SJSA1 (cell line): ENCODE results near the gene DPPA2. TPM values are rescaled to one million over a fixed set of nuclear protein-coding genes. Genes with fewer than 3 reads are reported as not detected.
A peak's percentile ranks its signal among the peaks of the same experiment; 100 is the strongest.

Source experiments
- DNase-seq, 2 experiments: peaks; one replicate each; pipeline ENCODE4 v3.0.0-alpha.2; 2015 to 2020; ENCODE audit warnings: low spot score in 2 of 2, low read depth in 1 of 2
- H3K27ac ChIP-seq: fragments of 250-450 bp; sonication (Bioruptor Pico); 2 replicates; pipeline ENCODE4 v1.5.1; 2020; ENCODE audit warnings: mild to moderate bottlenecking, moderate library complexity
- H3K27me3 ChIP-seq: fragments of 250-450 bp; sonication (Bioruptor Pico); replicated peaks from 2 replicates; pipeline ENCODE4 v1.5.1; 2020; ENCODE audit warnings: mild to moderate bottlenecking, moderate library complexity
- H3K36me3 ChIP-seq: fragments of 250-450 bp; sonication (Bioruptor Pico); 2 replicates; pipeline ENCODE4 v1.5.1; 2020; ENCODE audit warnings: mild to moderate bottlenecking
- H3K4me1 ChIP-seq: fragments of 250-450 bp; sonication (Bioruptor Pico); replicated peaks from 2 replicates; pipeline ENCODE4 v1.6.1; 2021; ENCODE audit warnings: mild to moderate bottlenecking
- H3K4me3 ChIP-seq: fragments of 250-450 bp; sonication (Bioruptor Pico); 2 replicates; pipeline ENCODE4 v1.5.1; 2020; ENCODE audit warnings: mild to moderate bottlenecking
- H3K9me3 ChIP-seq: fragments of 250-450 bp; sonication (Bioruptor Pico); replicated peaks from 2 replicates; pipeline ENCODE4 v1.5.1; 2020; ENCODE audit warnings: mild to moderate bottlenecking
- total RNA-seq: library from RNA; depleted of rRNA; stranded (reverse); fragments of >200 nt; shearing (Covaris generic); gene quantifications from 2 replicates; pipeline ENCODE4 v1.2.3, GENCODE V29; 2014; rRNA removed

Gene DPPA2
- total RNA-seq, 1 experiment from 2014 or later = not detected

DNA sequence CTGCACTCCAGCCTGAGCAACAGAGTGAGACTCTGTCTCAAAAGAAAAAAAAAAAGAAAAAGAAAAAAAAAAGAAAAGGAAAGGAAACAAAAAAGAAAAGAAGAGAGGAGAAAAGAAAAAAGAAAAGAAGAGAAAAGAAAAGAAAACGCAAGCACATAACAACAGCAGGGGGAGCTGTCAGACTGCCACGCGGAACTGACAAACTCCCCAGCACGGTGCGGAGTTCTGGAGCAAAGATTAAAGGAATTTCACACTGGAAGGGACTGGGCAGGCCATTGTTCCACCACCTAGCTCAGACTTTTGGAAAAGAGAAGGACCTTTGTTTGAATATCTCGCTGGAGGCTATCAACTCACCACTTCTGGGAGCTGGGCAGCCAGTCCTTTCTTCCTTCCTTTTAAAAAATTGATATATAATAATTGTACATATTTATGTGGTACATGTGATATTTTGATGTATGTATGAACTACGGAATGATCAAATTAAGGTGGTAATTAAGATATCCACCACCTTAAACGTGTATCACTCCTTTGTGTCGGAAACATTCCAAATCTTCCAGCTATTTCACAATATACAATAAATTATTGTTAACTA is 40.5 kb downstream of the DPPA2 start:
- no peaks in the 10 kb centered on the region for H3K4me1 ChIP-seq
- peak in 1 of 2 experiments; percentile 10 for DNase-seq
- H3K9me3 ChIP-seq = no peaks in the 10 kb centered on the region
- H3K36me3 ChIP-seq = no peaks in the 10 kb centered on the region
- no peaks in the 10 kb centered on the region for H3K27me3 ChIP-seq
- H3K4me3 ChIP-seq = no peak overlapping the region
- H3K27ac ChIP-seq = no peak overlapping the region

DNA sequence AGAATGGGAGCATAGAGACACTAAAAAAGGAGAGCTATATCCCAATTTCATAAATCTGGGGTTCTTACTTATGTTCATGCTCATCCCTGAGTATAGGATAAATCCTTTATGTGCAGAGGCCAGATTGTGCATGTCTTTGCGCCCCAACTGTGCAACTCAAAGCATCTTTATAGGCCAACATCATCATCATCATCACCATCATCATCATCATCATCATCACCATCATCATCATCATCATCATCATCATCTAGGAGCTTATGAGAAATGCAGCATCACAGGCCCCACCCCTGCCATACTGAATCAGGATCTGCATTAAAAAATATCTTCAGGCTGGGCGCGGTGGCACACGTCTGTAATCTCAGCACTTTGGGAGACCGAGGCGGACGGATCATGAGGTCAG is 45.5 kb downstream of the DPPA2 start:
- DNase-seq = no peak
- Histone ChIP-seq H3K27ac (no peak overlapping the region), H3K4me1 (no peaks in the 10 kb centered on the region), H3K27me3 (no peaks in the 10 kb centered on the region), H3K36me3 (no peaks in the 10 kb centered on the region), H3K4me3 (no peak overlapping the region), H3K9me3 (no peaks in the 10 kb centered on the region)

DNA sequence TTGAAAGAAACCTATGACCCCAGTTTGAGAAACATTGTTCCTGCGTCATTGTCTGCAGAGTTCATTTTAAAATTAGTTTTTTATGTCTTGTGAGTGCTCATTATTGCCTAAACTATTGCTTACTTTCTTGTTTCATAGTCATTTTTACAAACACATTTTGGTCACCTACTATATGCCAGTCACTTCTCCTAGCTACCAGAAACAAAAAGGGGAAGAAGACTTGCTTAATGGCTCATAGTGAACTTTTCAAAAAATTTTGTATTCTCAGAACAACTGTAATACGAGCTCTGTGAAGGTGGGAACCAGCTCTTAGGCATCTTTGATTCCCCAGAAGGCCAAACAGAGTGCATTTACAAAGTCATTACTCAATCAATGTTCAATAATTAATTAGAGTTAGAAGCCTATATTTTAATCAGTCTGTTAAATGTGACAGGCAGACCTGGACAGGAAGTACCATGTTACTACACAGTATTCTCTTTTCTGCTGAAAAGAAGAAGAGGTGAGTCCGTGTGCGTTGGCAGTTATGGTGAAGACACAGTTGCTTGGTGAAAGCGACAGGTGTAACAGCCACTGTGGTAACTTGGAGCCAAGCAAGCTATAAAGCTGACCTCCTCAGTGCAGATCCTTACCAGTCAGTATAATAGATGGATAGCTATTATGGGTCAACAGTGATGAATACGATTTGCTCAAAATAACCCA is 46.6 kb downstream of the DPPA2 start:
- Histone ChIP-seq H3K4me1 (no peaks in the 10 kb centered on the region), H3K36me3 (no peaks in the 10 kb centered on the region), H3K27me3 (no peaks in the 10 kb centered on the region), H3K4me3 (no peak overlapping the region), H3K9me3 (no peaks in the 10 kb centered on the region), H3K27ac (no peak overlapping the region)
- DNase-seq = no peak

DNA sequence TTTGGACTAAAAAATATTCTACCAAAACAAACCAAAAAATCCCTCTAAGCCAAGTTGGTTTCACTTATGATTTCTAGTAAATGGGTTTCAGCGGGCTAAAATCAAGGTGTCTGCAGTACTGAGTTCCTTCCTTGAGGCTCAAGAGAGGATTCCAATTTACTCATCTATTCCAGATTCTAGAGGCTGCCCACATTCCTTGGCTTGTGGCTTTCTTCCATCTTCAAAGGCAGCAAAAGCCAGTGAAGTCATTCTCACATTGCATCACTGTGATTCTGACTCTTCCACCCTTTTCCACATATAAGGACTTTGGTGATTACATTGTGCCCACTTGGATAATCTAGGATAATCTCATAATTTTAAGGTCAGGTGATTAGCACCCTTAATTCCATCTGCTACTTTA is 48.1 kb downstream of the DPPA2 start:
- Histone ChIP-seq H3K4me1 (no peaks in the 10 kb centered on the region), H3K4me3 (no peak overlapping the region), H3K27ac (no peak overlapping the region), H3K9me3 (no peaks in the 10 kb centered on the region), H3K27me3 (no peaks in the 10 kb centered on the region), H3K36me3 (no peaks in the 10 kb centered on the region)
- DNase-seq = no peak

DNA sequence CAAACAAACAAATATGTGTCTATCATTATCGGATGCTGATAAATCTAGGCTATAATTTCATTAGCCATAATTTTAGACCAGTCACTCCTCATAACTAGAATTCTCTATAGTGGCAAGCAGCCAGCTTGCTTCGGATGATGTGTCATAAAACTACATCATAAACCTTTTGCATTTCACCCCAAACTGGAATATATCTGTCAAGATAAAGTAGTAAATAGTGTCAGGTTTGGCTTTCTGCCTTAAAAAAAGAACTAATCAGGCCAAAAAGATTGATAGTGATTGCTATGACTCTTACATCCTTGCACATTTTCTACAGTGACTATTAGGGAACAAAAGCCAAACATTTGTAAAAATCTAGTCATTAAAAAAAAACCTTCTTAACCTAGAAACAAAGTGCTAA is 51.0 kb downstream of the DPPA2 start:
- Histone ChIP-seq H3K36me3 (no peaks in the 10 kb centered on the region), H3K4me1 (no peaks in the 10 kb centered on the region), H3K27ac (no peak overlapping the region), H3K27me3 (no peaks in the 10 kb centered on the region), H3K9me3 (no peaks in the 10 kb centered on the region), H3K4me3 (no peak overlapping the region)
- DNase-seq = no peak

DNA sequence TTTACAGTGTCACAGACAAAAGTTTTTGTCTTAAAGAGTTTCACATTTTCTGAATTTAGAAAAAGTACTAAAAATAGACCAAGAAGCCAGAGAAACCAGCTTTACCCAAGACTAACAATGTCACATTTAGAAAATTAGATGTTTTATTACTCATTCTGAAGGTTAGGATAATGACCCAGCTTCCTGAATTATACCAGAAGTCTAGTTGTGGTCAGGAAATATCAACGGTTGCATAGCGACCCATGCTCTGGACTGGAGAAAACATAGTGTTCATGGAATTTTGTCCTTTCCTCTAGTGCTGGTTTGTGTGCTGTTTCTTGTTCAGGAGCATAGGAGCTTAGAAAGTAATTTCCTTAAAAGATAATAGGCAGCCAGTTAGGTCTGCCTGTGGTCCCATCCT is 59.0 kb downstream of the DPPA2 start:
- H3K27ac ChIP-seq = no peak overlapping the region
- H3K27me3 ChIP-seq = no peaks in the 10 kb centered on the region
- no peak for DNase-seq
- no peaks in the 10 kb centered on the region for H3K9me3 ChIP-seq
- no peaks in the 10 kb centered on the region for H3K4me1 ChIP-seq
- H3K4me3 ChIP-seq = no peak overlapping the region
- H3K36me3 ChIP-seq = no peaks in the 10 kb centered on the region

DNA sequence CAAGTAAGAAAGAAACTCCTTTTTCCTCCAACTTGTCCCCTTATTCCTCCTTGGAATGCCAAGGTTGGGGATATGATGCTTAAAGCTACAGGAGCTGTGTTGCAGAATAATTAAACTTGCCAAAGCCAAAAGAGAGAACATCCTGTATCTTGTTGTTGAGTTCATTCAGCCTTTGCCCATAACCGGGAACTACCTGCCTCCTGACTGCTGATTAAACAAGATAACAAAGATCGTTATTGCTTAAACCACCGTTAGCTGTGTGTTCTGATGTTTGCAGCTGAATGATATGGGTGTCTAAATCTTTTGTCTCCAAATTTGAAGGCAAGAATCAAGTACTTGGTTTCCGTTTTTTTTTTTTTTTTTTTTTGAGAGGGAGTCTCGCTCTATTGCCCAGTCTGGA is 61.5 kb downstream of the DPPA2 start:
- no peak for DNase-seq
- H3K27ac ChIP-seq = no peak overlapping the region
- no peak overlapping the region for H3K4me3 ChIP-seq
- H3K27me3 ChIP-seq = no peaks in the 10 kb centered on the region
- H3K36me3 ChIP-seq = no peaks in the 10 kb centered on the region
- H3K4me1 ChIP-seq = no peaks in the 10 kb centered on the region
- H3K9me3 ChIP-seq = no peaks in the 10 kb centered on the region

DNA sequence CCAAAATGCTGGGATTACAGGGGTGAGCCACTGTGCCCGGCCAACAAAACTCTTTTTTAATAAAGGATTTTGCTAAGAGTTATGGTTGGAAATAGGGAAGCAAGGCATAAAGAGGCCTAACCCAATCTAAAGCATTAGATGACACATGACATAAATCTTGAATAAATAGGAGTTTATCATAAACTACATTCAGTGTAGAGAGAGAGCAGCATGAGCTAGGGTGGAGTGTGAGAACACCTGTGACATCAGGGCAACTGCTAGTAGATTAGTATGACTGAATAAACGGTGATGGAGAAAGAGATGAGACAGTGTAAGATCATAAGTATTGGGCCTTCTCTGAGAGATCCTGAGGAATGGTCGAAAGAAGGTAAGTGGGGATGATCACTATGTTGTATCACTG is 63.7 kb downstream of the DPPA2 start:
- Histone ChIP-seq H3K27ac (no peak overlapping the region), H3K9me3 (no peaks in the 10 kb centered on the region), H3K4me3 (no peak overlapping the region), H3K36me3 (no peaks in the 10 kb centered on the region), H3K4me1 (no peaks in the 10 kb centered on the region), H3K27me3 (no peaks in the 10 kb centered on the region)
- DNase-seq = no peak

Other genes with a start within 250 kb of the DPPA2 start
- gene MORC1, start 198.4 kb downstream of the DPPA2 start, total RNA-seq = not detected in 2 replicates
- gene C3orf85, start 179.8 kb downstream of the DPPA2 start, total RNA-seq = not detected in 2 replicates
- not detected in 2 replicates for gene DPPA4, start 21.0 kb upstream of the DPPA2 start, total RNA-seq